Activated naive CD4-positive, alpha-beta T cell treated with anti-CD3 and anti-CD28 coated beads, Interleukin-2, amount 50 U/mL, for 16 hours (primary cell): ENCODE measurements around the gene B3GALT6.

Source experiments
- DNase-seq: peaks from one replicate; pipeline ENCODE4 v3.0.0-alpha.2; 2020

B3GALT6 gene

DNA sequence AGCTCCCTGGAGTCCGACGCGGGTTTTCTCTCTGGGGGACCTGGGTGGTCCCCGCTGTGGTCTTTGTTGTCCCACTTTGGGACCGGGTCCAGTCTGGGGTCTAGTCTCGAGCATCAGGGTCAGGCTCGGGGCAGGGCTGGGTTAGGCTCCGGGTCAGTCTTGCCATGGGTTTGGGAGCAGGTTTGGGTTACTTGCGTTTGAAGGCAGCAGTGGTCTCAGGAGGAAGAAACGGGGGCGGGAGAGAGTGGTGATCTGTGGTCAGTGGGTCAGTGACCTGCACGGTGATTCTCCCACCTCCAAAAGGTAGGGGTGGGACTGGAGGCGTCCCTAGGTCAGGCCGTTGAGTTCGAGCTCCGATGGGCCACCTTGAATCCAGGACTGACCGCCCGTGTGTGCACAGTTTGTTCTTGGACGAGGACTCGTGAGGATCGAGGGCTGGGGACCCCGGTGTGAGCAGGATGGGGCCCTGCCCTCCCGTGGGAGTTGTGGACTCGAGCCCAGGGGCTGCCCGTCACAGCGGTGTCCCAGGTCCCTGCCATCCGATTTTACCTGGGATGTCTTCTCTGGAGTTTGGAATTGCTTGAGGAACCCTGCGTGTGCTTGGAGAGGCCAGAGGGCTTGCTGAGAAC lies 2.3 kb downstream of the B3GALT6 start:
- DNase-seq, result no peak

DNA sequence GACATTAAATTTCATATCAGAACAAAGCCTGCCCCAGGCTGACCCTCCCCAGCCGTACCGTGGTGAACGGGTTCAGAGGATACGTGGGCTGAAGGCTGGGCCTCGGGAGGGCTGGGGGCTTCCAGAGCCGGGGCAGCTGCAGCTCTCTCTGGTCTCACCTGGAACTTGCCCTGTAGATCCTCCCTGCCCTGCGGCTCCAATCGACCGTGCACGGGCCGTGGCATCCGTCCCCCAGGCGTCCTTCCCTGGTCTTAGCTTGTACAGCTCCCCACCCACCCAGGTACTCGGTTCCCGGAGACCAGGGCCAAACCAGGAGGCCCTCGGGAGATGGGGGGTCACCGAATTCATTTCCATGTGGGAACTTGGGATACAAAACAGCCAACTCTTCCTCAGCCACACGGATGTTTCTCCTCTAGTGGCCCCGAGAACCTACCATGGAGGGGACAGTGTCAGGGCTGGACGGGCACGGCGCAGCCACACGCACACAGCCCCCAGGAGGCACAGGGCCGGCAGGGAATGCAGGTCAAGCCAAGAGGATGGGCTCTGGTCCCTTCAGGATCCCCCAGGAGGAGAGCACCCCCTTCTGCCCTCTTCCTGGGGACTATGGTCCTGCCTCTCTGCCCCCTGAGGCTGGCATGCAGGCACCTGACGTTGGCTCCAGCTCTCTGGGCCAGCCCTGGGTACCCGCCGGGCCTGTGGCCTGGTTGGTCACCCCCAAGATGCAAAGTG lies 3.1 kb downstream of the B3GALT6 start:
- no peak for DNase-seq

DNA sequence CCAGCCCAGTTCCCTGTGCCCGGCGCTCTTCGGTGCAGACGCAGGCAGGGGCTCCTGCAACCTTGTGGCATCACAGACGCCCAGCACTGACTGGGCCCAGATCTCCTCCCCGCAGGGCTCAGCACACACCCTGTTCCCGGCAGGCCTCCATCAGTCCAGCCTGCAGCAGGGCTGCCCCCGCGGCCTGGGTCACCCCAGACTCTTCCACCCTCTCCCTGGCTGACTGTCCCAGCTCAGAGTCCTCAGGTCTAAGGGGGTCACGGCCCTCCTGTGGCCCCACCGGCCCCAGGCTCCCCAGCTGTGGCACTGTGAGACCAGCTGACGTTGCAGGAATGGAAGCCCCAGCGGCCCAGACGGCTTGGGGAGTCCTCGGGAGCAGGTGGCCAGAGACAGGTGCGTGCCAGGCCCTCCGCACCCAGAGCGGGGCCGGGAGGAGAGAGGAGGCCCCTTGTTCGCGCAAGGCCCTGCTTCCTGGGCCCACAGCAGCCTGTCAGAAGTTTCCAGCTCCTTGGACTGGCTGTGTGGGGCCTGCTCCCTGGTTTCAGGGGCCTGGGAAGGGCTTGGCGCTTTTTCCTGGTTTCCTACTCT lies 4.2 kb downstream of the B3GALT6 start:
- no peak for DNase-seq

DNA sequence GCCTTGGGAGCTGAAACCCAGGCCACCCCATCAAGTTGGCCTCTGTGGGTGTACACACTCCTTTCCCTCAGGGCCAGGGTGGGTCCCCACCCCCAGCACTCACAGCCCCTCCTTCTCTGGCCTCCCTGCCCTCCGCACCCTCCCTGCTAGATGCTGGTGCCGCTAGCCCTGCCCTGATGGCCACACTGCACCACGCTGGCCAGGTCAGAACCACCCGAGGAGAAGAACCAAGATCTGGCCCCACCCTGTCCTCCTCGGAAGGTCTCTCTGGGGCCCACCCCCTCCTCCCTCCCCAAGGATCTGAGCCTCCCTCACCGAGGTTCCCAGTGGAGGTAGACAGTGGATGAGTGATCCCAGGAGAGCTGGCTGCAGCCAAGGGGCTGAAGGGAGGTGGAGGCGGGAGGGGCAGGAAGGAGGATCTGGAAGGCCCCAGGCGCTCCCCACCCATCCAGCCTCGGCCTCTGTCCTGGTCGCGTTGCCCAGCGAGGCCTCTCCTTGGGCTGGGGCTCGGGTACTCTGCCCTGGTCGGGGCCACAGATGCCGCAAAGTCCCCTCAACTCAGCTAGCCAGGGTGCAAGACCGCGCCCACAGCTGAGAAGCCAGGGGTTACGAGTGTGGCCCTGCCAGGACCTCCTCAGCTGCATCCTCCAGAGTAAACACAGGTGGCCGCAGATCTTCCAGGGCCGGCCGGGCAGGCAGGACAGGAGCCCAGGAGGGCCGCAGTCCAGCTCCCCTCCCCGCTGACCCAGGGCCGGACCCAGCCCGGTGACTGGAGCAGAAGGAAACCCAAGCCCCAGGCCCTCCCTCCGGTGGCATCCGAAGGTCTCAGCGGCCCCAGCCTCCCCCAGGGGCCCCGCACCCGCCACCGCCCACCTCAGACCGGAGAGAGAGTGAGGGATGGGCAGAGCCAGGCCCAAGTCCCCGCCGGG lies 5.2 kb downstream of the B3GALT6 start:
- no peak for DNase-seq

DNA sequence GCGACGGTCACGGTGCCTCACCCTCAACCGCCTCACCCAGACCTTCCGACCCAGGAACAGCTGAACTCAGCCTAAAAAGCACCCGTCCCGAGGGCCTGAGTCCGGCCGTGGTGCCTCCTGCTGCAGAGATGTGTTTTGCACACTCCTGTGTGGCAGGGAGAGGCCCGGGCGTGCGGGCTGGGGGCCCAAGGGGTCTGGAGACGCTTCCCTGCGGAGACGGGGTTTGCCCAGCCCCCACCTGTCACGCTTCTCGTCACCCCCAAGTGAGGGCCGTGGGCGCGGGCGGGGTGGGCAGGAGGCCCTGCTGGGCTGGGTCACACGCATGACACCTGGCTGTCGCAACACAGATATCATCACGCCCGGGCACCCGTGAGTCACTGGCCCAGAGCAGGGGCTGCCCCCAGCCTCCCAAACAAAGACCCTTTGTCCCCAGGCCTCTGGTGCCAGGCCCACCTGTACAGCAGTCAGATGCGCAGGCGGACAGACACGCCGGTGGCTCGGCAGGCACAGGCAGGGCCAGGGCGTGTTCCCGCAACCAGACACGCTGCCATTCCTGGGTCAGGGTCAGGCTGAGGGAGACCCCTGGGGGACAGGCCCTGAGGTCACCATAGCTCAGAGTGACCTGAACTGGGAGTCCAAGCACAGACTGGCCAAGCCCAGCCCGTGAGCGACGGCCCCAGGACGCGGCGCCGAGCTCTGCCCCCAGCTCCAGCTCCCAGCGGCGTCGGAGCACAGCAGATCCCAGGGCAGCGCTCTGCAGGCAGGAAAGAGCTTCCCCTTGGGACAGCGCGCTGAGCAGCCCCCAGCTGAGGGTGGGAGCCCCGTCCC lies 6.1 kb downstream of the B3GALT6 start:
- no peak for DNase-seq

DNA sequence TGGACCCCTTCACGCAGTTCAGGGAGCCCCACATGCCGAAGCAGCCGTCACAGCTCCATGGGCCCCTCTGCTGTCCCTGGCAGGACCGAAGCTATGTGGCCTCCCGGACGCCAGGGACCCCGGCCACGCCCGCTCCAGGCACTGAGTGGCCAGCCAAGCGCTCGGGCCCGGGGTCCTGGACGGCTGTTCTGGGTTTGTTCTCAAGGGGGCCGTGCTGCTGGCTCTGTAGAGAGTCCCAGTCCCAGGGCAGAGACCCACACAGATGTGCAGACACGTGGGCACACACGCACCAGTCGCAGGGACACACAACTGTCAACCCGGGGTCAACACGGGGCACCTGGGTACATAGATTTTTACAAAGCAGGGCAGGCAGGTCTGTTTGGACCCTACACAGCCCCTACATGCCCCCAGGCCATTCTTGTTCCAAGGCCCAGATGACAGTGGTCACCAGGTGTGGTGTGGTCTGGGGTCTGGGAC lies 6.7 kb downstream of the B3GALT6 start:
- DNase-seq, result no peak

DNA sequence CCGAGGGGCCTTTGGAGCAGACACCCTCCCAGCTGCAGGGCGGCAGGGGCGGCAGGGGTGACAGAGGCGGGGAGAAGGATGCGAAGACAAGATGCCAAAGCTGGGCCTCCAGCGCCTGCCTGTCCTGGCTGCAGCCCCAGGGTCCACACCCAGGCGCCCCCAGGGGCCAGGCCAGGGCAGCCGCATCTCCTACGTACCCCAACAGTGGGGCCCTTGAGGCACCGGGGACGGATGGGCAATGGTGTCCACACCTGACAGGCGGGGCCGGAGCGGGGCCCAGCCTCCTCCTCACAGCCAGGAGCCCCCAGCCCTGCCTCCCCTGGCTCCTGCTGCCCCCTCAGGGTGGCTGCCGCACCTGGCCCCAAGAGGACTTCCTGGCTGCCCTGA lies 7.2 kb downstream of the B3GALT6 start:
- no peak for DNase-seq

DNA sequence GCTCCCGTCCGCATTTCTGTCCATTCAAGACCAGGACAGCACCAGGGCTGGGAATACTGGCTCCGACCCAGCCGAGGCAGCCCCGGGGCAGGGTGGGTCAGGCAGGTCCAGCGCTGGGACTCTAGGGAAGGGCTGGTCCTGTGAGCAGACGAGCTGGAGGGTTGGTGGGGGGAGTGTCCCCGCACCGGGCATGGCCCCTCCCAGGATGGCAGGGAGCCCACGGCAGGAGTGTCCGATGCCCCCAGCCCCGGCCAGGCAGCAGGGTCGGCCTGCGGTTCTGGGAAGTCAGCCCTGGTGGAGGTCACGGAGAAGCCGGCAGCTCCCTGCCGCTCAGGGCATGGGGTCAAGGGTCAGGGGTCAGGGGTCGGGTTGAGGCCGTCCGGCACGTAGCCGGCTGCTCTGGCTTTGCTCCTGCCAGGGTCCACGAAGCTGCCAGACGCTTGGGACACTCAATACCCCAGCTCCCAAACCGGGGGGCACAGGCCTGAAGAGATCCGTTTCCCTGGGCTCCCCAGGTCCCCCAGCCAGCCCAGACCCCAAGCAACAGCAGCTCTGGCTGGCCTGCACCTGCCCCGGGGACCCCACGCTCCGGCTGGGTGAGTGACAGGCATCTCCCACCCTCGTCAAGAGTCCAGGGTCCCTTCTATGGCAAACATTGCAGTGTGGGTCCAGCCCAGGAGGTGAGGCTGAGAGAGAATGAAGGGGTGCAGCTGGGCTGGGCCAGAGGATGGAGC lies 7.7 kb downstream of the B3GALT6 start:
- DNase-seq, result no peak

DNA sequence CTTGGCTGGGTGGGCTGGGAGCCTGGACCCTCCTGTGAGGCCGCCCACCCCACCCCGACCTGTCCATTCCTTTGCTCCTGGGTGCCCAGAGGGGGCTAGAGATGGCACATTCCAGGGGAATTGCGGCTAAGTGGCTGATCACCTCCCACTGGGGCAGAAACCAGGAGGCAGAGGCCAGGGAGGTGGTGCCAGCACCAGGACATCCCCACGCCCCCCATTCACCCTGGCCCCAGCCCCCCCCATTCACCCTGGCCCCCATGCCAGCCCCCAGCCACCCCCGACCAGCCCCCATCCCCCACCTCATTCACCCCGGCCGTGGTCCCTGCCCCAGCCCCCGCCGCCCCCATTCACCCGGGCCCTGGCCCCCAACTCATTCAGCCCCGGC lies 8.3 kb downstream of the B3GALT6 start:
- DNase-seq, result no peak

DNA sequence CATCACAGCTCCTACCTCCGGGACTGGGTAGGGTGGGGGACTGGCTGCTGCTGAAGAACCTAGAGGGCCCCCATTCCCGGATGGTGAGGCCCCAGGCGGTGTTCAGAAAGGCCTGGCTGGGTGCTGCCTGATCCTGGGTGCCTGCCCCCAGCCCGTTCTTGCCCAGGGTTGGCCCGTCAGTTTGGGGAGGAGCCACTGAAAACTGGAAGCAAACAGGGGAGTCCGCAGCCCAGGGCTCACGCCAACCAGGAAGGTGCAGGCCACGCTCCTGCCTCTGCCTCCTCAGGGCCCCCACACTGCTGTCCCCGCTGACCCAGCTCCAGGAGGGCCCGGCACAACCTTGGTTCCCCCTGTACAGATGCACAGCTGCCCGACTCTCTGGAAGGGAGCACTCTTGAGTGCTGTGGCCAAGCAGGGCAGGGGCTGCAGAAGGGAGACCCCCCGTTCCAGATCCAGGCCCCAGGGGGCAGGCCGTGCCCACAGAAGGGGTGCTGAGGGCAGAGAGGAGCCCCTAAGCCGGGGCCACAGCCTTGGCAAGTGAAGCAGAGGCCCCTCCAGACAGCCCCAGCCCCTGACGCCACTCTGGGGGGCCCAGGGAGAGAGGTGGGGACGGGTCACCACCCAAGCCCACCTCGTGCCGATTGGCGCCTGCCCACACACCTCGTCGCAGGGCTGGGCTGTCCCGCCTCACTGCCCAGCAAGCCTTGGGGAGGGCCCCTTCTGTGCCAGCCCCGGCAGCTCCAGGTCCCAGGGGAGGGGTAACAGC lies 9.0 kb downstream of the B3GALT6 start:
- no peak for DNase-seq

DNA sequence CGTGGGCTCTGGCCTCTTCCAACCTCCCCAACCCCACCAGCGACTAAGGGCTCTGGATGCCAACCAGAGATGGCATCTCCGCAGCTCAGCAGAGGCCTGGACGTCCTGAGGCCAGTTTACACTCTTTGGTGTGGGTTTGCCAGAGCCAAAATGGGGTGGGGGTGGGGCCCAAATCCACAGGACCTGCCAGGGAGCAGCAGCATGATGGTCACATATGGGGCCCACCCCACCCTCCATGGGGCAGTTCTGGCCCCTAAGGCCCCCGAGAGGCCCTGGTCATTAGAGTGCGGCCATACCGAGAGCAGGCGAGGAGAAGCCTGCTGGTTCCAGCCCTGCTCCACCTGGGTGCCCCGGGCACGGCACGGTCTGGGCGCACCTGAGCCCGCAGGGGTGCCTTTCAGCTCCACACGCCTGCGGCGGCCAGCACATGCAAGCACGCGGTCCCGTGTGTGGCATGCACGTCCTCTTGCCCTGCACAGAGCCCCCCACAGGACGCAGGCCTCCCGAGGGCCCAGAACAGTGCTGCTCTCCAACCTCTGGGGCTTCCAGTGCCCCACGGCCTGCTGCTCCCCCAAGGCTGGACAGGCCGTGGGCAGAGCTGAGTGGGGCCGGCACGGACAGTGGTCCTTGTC lies 9.7 kb downstream of the B3GALT6 start:
- no peak for DNase-seq

DNA sequence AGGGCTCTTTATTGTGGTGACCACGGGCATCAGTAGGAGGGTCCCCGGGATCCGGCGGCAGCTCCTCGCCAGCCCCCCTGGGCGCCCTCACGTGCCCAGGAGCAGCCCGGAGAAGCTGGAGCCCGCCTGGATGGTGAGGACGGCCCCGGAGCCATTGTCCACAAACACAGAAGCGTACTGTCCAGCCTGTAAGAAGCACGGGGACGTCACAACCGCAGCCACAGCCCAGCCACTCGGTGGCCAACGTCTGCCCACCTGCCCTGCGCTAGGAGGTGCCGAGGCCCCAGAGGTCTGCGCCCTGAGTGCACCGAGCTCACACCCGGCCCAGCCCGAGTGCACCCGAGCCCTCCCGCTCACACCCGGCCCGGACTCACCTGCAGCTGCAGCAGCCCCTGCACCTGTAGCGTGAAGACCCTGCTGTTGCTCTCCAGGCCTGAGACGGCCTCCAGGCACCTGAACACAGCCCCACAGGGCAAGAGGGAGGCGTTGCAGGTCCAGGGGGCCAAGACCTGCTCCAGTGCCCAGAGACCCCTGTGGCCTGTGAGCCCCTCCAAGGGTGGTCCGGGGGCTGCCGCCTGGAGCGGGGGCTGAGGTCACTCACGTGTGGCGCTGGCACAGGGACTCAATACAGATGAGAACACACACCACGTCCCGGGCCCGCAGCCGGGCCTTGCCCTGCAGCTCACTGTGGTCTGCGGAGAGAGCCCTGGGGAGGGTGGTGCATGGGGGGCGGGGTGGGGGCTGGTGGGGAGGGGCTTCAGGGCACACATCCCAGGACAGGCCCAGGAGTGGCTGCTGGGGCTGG lies 10.6 kb downstream of the B3GALT6 start:
- no peak for DNase-seq

DNA sequence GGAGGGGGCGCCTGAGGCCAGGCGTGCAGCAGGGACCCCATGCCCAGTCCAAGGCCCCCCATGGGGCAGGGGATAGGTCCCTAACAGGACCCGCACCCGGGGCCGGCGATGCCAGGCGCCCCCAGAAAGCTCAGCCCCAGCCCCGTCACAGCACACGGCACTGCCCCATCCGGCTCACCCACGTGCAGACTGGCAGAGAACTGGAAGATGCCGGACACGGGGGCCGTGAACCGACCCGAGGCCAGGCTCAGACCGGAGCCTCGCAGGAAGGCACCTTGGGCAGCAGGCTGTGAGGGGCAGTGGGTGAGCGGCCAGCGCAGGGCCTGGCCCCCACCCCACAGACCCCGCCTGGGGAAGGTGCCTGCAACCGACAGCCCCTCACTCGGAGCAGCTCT lies 11.2 kb downstream of the B3GALT6 start:
- no peak for DNase-seq

DNA sequence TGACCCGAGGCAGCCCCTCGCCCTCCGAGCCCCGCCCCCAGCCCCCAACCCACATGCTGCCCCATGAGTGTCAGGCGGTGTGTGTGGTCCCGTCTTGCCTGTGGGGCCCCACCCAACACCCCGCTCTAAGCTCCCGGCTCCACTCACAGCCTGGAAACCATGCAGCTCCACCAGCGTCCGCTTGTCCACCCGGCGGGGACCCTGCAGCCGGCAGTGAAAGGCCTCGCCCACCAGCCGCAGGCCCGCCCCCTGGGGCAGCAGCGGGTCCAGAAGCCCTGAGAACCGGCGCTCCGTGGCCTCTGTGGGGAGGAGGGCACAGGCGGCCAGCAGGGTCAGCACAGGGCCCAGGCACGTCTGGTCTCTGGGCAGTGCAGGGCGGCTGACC lies 11.8 kb downstream of the B3GALT6 start:
- DNase-seq, result no peak

DNA sequence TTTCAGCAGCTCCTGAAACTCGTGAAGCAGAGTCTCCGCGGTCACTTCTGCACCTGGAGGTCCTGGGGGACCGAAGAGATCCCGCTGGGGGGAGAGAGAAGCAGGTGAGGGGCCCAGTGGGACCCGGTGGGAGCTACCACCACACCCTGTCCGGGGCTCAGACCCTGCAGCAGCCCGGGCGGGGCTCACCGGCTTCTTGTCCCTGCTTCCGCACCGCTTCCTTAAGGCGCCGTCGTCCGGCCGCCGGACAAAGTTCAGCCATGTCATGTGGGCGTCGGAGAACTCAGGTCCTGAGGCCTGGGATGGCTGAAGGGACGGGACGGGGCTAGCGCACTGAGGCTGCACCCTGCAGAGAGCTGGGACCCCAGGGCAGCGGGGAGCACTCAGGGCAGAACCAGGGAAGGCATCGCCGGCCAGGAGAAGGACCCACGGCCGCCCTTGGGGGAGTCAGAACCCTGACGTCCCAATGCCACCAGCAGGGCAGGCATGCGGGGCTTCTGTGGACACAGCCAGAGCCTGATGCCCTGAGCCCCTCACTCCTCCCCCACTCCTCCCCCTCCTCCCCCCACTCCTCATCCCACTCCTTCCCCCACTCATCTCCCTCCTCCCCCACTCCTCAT lies 12.3 kb downstream of the B3GALT6 start:
- no peak for DNase-seq

DNA sequence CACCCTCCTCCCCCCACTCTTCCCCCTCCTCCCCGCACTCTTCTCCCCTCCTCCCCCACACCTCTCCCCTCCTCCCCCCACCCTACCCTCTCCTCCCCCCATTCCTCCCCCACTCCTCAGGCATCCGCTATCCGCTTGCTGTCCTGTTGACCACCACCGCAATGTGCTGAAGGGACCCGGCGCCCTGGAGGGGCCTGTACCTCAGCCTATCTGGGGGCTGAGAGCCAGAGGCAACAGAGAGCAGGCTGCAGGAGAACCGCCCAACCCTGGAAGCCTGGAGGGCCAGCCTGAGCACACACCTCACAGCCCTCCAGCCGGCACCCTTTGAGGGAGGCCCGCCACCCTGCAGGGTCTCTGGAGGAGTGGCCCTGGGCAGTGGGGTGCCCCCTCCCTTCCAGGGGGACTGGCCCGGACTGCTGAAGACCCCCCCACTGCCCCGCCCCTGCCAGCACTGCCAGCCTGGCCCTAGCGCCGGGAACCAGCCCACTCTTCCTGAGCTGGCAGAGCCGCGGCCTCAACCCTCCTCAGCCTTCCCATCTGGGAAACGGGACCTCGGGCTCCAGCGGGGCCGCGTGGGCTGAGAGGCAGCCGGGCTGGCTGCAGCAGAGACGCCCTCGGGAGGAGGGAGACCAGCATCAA lies 13.3 kb downstream of the B3GALT6 start:
- DNase-seq, result no peak

DNA sequence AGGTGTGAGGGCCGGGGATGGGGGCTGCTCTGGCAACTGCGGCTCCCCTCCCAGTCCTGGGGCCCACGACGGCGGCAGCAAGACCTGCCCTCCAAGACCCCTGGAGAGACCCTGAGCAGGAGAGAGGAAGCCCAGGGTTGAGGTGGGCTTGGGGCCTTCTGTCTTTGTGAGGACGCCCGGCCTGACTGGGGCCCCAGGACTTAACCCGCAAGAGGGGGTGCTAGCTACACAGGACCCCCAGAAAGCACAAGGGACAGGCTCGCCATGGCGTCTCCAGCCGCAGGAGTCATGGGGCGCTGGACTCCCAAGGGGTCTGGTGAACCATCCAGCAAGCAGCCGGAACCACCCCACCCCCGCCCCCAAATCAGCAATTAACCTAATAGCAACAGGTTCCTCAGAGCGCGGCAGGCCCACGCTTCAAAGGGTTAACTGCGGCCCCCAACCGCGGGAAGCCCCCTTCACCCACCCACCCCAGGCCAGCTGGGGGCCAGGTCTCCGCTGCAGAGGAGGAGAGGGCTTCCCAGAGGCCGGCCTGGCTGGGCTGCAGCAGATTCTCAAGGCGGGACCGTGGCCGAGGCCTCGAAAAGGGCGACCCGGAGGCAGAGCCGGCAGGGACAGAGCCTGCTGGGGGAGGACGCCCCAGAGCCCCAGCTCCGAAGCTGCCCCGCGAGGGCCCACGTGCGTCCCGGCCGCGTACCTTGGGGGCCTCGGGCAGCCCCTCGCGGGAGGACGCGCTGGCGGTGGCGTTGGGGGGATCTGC lies 14.0 kb downstream of the B3GALT6 start:
- DNase-seq, result no peak
